NCI-H446 (cell line): ENCODE data around the gene HMMR.
A peak's percentile ranks its signal among the peaks of the same experiment; 100 is the strongest.
"Not testable (repeated sequence)": the region's sequence is repeated elsewhere in the genome, so short reads cannot be mapped to it uniquely, and the experiment has no call there.

Experiments
- DNase-seq, 2 experiments: peaks; one replicate each; lab custom pipeline; 2025; lab: John Stamatoyannopoulos, UW

HMMR gene

GRCh38 chr5:163508753-163509152 is 48.3 kb downstream of the HMMR start:
- no peak for DNase-seq

GRCh38 chr5:163509291-163509951 is 49.0 kb downstream of the HMMR start:
- DNase-seq = peak; percentile 15 to 71

- no peak for DNase-seq
Measured at GRCh38 chr5:163512526-163512925, 52.1 kb downstream of the HMMR start.

- no peak for DNase-seq
Measured at GRCh38 chr5:163525096-163525495, 64.7 kb downstream of the HMMR start.

- no peak for DNase-seq
Measured at GRCh38 chr5:163529698-163530097, 69.3 kb downstream of the HMMR start.

- DNase-seq = no peak
Measured at GRCh38 chr5:163531272-163531671, 70.8 kb downstream of the HMMR start.

GRCh38 chr5:163532171-163533084 is 72.0 kb downstream of the HMMR start:
- DNase-seq = peak; percentile 11 to 52

- no peak for DNase-seq
Measured at GRCh38 chr5:163533223-163533622, 72.8 kb downstream of the HMMR start.

GRCh38 chr5:163534492-163535094 is 74.2 kb downstream of the HMMR start:
- DNase-seq = no peak

GRCh38 chr5:163535290-163535689 is 74.9 kb downstream of the HMMR start:
- DNase-seq = no peak

- DNase-seq = not testable (repeated sequence)
Measured at GRCh38 chr5:163536442-163536841, 76.0 kb downstream of the HMMR start.

- no peak for DNase-seq
Measured at GRCh38 chr5:163540696-163541095, 80.3 kb downstream of the HMMR start.
